HG03565 (cell line): ENCODE results near the gene SCG2.

Source experiments
- ATAC-seq: cut with Tn5 transposase; IDR thresholded peaks from one replicate; pipeline ENCODE4 v1.9.1; 2021; ENCODE audit warnings: mild to moderate bottlenecking, moderate library complexity; ENCODE audit not compliant: unreplicated experiment

The SCG2 gene

DNA sequence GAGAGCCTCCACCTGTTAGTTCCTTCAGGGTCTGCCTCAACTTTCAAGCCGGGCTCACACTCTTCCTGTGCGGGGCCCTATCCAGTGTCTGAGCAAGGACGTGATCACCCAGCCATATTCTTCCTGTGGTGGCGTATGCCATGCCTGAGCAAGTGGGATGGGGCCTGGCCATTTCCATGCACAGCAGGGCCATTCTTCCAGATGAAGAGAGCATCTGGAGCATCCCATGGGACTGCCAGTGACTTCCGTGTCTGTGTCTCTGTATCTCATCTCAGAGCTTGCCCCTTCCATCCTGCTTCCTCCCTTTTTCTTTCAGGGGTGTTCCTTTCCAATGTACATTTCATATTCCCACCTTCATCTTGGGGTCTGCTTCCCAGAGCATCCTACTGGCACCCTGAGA, 20.2 kb downstream of the SCG2 start:
- no peak for ATAC-seq

DNA sequence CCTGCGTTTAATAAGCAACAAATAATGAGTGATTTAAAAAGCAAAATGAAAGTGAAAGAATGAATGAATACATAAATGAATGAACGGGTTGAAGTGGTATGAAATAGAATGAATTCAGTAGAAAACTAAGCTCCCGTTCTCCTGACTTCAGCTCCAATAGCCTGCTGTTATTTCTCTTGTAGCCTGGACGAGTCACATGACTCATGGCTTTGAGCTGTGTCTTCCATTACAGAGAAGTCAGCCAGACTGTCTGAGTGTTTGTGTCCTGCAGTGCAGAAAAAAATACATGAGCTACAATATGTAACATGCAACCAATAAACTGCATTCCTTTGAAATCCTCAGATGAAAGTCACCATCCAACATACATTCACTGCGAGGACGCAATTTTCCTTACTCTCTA, 21.2 kb downstream of the SCG2 start:
- no peak for ATAC-seq

DNA sequence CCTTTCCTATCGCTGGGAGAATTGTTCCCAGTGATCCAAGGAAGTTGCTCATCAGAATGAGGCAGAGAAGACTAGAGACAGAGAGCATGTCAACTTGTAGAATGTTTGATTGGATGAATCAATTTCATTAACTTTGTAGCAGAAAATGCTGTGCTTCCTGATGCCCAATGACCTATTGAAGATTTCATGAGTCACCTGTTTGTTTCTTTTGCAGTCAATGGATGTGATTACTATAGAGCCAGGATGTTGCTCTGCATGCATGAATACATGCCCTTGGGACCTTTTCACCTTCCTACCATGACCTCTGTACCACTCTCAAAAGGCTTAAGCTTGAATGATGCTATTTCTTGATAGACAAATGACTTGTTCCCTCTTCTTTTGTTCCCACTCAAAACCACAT, 23.3 kb downstream of the SCG2 start:
- ATAC-seq = no peak

DNA sequence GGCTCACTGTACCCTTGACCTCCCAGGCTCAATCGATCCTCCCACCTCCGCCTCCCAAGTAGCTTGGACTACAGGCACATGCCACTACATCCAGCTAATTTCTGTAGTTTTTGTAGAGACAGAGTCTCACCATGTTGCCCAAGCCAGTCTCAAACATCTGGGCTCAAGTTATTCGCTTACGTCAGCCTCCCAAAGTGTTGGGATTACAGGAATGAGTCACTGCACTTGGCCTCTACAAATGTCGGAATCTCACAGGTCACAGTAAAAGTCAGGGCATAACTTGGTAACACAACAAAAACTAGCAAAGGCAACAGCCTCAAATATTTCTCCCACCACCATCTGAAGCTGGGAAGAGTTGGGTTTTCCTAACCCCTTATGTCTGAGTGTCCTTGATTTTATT, 25.3 kb downstream of the SCG2 start:
- no peak for ATAC-seq

DNA sequence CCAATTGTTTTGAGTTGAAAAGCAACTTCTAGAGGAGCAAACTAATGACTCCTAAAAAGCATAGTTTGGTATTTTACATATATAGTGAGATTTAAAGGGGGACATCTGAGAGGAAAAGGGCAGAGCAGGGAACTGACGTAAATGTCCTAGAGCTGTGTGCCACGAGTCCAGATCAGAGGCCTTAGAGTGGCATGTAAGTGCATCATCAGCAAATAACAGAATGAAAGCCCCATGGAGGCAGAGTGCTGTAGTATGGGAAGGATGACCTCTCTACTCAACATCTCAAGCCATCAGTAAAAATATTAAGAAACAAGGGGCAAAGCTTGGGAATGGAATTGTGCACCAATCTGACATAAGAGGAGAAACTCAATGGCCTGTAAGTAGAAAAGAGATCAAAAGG, 31.4 kb downstream of the SCG2 start:
- ATAC-seq = no peak

DNA sequence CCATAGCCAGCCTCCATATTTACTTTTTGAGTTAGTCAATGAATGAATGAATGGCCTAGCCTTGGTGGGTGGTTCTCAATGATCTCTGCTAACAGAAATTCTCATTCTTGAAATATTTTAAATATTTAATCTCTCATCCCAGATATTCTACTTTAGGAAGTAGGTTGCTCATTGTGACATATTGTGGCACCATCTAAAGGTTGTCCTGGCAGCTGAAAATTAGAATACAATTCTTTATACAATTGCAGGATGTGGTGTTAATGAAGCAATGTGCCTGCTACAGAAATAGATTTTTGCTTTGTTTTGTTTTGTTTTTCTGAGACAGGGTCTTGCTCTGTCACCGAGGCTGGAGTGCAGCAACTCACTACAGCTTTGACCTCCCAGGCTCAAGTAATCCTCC, 35.8 kb downstream of the SCG2 start:
- ATAC-seq = no peak

DNA sequence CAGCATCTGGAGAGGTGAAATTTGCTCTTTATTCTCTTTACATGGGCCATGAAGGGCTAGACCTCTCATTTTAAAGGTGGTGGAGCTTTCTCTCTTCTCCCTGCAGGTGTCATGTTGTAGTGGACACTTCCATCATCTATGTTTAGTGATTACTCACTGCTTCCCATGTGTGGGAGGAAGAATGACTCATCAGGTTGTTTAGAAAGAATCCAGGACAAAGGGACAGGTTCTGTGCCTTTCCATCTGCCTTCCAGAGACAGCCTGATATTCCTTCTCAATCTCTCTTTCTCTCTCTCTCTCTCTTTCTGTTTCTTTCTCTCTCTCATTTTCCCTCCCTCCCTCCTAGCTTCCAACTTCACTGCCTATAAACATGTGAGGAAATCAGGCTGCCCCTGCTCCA, 38.7 kb downstream of the SCG2 start:
- no peak for ATAC-seq

DNA sequence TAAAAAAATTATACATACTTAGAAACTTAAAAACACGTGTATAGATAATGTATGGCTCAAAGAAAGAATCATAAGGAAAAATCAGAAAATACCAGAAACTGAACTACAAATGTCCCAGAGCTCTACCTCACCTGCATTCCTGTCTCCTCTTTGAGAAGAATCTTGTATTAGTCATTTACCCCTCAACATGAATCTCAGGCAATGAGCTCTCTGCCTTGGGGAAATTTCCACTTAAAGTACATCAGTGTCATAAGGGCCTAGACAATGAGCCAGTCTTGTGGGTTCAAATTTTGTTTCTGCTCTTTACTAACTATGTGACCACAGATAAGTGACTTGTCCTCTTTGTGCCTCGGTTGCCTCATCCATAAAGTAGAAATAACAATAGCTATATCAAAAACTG, 40.1 kb downstream of the SCG2 start:
- no peak for ATAC-seq

DNA sequence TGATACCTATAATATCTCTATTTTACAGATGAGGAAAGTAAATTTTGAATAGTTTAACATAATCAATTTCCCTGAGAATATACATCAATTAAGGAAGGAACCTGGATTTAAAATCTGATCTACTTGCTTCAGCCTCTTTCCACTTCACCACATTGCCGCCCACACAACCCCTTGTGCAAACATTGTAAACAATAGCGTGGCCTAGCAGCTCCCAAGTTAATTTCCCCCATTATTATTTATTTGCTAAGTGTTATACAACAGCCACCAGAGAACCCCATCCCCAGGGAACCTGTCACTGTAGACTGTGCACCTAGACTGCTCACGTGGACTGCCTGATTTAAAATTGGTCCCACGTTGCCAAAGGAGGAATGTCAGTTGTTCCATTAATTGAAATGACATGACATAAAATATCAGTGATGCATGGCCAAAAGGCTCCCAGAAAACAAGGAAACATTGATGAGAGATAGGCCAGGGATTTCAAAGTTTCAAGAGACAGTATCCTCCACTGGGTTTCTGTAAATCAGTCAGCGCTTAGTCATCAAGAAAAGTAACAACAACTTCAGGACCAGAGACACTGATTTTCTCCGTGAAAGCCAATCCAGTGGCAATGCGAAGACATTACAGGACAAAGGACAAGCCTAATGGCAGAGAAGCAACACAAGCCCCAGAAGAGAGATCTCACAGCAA, 41.3 kb downstream of the SCG2 start:
- ATAC-seq = no peak

DNA sequence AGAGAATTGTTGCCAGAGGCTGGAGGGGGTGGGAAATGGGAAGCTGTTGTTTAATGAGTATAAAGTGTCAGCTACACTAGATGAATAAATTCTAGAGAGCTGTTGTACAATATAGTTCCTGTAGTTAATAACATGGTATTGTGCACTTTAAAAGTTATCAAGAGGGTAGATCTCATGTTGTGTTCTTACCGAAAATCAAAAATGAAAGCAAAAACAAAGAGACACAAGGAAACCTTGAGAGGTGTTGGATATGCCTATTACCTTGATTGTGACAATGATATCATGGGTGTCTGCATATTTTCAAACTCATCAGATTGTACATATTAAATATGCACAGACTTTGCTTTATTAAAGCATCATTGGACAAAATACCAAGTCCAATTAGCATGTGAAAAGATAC, 43.2 kb downstream of the SCG2 start:
- ATAC-seq = no peak

DNA sequence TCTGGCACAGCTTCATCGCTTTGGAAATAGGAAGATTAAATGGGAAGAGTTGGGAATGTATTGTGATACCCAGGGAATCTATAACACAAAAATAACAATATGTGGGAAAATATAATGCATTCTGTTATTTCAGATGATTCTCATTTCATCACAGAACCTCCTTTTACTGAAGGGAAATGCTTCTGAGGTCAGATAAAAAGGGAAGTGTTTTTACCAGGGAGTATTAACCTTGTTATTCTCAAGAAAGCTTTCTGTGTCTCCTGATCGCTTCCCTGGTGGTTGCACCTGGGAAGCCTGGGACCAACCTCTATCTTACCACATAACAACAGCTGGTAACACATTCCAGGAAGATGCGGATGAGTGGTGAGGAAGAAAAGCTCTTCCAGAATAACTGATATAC, 47.2 kb downstream of the SCG2 start:
- no peak for ATAC-seq

DNA sequence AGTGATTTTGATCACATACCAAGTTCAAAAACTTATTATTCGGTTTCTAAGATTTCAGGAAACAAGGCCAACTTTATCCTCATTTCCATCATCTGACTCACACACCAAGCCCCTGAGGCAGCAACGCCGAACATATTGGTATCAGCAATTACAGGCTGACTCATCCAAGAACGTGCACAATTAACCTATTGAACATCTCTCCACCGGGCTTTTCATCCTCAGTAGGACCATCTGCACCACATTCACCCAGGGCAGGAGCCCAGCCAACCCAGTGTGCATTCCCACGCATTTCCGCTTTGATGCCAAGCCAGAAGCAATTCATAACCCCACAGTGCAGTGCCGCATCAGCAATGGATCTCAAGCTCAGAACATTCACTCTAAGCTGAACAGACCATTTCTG, 52.9 kb downstream of the SCG2 start:
- no peak for ATAC-seq

DNA sequence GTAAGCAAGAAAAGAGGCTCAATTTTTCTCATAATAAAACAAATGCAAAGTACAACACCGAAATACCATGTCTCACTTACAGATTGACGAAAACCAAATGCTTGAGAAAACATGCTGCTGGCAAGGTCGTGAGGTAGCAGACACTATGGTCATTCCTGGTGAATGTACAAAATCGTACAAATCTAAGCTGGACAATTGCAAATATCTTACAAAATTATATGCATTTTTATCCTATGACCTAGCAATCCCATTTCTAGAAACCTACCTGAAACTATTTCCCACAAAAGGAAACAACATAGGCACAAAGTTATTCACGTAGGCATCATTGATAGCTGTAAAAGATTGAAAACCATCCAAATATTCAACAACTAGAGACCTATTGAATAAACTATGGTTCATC, 54.0 kb downstream of the SCG2 start:
- no peak for ATAC-seq
